LNCaP clone FGC (cell line): ENCODE data around the gene ERC1.

Experiments used
- DNase-seq: peaks from one replicate; pipeline ENCODE4 v3.0.0-alpha.2; 2011; ENCODE audit warnings: low read depth
- H3K4me3 ChIP-seq: 2 replicates; pipeline ENCODE4 v1.5.1; 2011; ENCODE audit warnings: mild to moderate bottlenecking, low read depth, low read length, control low read depth
- CTCF ChIP-seq: IDR thresholded peaks from 2 replicates; pipeline ENCODE4 v1.5.1; 2012; ENCODE audit warnings: mild to moderate bottlenecking; ENCODE audit not compliant: control insufficient read depth, insufficient read depth; ENCODE audit errors: extremely low read depth

The ERC1 gene

DNA sequence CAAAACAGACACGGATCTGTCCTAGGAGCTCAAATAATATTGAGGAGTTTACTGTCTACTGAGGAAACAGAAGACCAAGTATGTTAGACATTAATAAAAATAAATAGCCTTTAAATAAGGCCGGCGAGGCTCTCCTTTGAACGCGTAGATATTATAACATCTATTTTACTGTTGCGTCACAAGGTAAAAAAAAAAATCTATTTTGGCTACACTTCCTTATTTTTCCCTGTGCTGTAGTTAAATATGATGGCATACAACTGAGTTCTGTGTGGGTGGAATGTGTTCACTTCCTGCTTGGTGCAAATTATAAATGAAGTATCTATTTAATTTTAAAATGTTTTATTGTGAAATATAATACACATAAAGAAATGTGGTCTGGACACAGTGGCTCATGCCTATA is 24.3 kb upstream of the ERC1 start:
- no peak for DNase-seq
- no peak for TF ChIP-seq CTCF
- H3K4me3 ChIP-seq, result no peak overlapping the region

- no peak for DNase-seq
- no peak overlapping the region for H3K4me3 ChIP-seq
- TF ChIP-seq CTCF, result no peak
Observed at GRCh38 chr12:967641-968040, 23.4 kb upstream of the ERC1 start.

DNA sequence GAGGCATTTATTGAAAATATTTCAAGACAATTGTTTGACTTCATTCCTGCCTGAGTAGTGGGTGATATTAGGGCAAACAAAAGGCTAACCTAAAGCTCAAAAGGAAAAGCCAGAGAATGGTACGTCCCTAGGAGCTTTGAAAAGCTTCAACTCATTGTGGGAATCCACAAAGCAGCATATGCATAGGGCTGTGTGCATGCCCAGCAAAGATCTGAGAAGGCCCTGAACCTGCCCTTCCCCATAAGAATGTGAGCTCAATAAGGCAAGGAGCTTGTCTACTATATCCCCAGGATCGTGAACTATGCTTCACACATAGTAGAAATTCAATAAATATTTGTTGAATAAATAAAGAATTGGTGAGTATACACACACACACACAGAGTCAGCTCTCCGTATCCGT is 22.5 kb upstream of the ERC1 start:
- H3K4me3 ChIP-seq, result no peak overlapping the region
- DNase-seq, result no peak
- TF ChIP-seq CTCF, result no peak

GRCh38 chr12:969821-970220 is 21.2 kb upstream of the ERC1 start:
- no peak for DNase-seq
- TF ChIP-seq CTCF, result no peak
- no peak overlapping the region for H3K4me3 ChIP-seq

DNA sequence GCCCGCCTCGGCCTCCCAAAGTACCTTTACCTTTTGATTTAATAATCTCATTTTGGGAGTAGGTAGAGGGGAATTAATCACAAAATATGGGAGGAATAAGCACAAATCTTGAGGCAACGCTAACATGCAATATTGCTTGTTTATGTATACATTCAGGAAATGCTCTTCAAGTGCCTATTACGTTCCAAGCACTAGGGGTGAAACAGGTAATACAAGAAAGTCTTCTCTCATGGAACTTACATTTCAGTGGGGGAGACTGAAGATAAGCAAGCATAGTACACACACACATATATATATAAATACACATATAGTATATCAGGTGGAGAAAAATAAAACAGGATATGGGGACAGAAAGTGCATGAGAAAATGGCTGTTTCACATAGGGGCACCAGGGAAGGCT is 19.0 kb upstream of the ERC1 start:
- H3K4me3 ChIP-seq, result no peak overlapping the region
- no peak for TF ChIP-seq CTCF
- no peak for DNase-seq

DNA sequence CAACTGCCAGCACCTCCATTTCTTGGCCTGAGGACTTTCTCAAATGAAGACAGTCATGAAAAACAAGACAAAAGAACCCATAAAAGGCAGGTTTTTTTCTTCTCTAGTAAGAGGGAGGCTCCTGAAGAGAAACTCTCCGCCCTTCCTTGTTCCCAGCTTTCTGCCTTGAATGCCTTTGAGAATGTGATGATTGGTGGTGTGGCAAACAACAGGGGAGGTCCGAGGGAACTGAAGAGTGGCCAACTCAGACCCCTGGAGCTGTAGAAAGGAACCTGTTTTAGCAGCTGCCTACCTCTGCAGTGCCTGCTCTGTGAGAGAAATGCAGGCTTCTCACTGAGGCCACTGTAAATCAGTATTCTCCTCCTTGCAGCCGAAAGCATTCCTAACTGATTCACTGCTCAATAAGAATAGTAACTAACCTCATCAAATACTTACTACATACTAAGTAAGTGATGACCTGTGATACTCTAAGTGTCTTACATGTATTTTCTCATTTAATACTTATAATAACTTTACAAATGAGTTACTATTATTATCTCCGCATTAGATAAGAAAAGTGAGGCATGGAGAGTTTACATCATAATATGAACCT is 16.7 kb upstream of the ERC1 start:
- H3K4me3 ChIP-seq, result no peak overlapping the region
- DNase-seq, result no peak
- TF ChIP-seq CTCF, result no peak

DNA sequence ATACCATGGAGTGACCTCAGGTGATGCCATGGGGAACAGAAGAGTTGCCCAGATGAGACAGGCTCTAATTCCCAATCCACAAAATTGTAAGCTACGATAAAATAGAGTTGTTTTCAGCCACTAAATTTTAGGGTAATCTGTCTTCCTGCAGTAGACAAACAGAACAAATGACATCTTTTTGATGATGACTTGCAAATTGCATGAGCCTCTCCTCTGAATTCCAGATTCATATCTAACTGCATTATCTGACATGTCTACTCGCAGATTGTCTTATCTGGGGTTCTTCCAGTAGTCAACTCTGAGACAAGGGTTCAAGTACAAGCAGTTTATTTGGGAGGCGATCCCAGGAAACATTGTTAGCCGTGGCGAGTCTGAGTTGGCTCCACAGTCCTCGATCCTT is 14.4 kb upstream of the ERC1 start:
- TF ChIP-seq CTCF, result no peak
- no peak overlapping the region for H3K4me3 ChIP-seq
- DNase-seq, result no peak
